ENCODE data around the gene VCL.
A peak's percentile ranks its signal among the peaks of the same experiment; 100 is the strongest.

The VCL gene

DNA sequence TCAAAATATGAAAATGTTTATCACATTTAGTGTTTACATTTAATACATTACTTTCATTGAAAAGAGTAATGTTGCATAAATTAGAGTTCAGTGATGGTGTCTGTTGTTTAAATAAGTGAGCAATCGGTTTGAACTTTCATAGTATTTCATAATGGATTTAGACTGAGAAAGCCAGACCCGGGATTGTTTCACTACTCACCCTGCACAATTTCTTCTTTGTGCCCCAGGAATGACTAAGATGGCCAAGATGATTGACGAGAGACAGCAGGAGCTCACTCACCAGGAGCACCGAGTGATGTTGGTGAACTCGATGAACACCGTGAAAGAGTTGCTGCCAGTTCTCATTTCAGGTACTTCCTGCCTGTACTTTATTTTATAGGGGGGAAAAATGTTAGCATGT, 74.6 kb downstream of the VCL start:
- no peak for DNase-seq (ENCODE audit: low read depth in 2 of 2)

DNA sequence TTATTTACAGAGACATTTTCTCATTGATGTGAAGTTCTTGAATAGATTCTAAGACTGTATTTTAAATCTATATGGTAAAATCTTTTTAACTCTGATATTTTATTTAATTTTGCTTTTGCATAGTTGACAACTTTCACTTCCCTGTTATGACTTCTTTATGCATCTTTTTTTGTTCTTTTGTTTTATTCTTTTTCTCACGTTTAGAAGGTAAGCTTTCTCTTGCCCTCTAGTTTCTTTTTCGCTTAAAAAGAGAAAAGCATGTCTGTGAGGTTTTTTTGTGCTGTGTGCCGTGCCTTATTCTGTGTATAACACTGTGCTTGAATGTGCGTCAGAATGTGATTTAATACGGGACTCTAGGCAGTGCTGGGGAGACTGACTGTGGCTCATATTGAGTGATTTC, 78.0 kb downstream of the VCL start:
- no peak for DNase-seq (ENCODE audit: low read depth in 2 of 2)

DNA sequence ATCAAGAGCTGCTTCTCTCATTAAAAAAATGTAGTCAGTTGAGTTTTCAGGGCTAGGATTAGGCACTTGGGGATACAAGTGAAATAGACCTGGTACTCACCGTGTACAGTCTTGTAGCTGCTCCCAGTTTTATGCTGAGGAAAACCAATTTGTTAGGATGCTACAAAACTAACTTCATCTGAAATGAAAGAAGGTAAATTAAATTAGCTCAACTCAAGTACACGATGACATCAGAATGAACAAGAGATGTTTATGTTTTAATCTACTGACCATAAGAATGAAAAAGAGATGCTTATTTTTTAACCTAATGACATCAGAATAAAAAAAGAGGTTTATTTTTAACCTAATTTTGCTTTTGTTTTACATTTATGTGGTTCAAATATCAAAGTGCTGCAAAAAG, 79.0 kb downstream of the VCL start:
- no peak for DNase-seq (ENCODE audit: low read depth in 2 of 2)

DNA sequence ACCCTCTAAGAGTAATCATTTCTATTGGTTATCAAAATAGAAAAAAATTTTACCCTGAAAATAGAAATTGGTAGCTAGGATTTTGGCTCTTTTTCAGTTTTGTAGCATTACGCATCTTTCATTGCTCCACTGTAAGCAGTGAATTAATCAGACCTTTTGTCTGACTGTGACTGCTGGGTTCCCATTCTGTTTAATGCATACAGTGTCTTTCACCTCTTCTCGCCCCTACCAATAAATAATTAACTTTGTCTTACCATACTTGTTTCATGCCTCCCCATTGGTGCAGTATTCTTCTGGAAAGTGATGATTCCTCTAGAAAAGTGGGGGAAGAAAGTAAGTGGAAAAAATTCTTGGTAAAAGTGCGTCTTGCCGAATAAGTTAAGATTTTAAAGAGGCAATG, 79.5 kb downstream of the VCL start:
- DNase-seq (ENCODE audit: low read depth in 2 of 2) = no peak

DNA sequence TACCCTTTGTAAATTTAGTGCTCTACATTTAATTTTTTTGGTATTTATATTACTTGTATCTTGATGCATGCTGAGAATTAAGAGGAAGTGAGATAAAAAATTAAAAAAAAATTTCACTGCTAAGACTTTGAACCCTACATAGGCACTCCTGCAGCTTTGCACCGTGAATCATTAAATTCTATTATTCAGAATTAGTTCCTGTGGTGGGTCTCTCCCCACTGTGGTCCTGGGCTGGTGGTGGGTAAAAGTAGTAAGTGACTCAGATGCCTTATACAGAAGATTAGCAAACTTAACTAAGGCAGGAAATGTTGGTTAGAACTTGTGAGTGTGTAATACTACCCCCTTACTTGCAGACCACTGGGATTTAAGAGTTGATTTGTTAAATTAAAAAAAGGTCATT, 80.1 kb downstream of the VCL start:
- peak in 1 of 2 experiments; percentile 32 for DNase-seq (ENCODE audit: low read depth in 2 of 2)

DNA sequence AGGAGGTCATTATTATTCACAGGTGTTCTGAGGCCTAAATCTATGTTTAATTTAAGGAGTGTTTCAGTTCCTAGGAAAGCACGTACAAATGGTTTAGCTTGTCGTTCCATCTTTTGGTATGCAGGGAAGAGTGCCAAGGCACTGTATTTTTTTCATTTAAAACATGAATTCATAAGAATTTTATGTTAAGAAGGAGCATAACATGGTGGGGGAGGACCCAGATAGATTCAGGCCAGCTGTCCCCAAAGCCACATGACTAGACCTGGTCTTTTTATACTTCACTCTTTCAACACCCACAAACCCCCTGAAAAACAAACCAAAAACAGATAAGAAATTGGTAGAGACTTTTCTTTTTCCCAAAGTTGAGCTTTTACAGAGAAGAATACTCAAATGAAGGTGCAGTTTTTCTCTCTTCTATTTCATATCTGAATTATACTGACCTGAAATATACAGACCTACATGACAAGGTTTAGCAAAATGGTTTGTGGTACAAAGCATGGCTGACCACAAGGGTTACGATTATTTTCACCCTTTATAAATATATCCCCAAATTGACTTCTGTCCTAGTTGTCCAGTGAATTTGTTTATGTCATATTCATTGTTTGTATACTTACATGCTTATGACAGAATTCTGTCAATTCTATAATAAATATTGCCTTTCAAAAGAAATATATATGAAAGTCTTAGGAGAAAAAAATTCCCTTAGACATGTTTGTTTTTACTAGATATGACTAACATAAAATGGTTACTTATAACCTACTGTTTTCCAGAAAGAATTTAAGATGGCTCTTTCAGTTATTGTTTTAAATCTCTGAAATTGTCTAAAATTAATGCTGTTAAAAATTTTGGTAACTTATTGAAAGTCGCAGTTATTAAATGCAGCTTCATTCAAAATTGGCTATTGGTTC, 81.4 kb downstream of the VCL start:
- no peak for DNase-seq (ENCODE audit: low read depth in 2 of 2)

DNA sequence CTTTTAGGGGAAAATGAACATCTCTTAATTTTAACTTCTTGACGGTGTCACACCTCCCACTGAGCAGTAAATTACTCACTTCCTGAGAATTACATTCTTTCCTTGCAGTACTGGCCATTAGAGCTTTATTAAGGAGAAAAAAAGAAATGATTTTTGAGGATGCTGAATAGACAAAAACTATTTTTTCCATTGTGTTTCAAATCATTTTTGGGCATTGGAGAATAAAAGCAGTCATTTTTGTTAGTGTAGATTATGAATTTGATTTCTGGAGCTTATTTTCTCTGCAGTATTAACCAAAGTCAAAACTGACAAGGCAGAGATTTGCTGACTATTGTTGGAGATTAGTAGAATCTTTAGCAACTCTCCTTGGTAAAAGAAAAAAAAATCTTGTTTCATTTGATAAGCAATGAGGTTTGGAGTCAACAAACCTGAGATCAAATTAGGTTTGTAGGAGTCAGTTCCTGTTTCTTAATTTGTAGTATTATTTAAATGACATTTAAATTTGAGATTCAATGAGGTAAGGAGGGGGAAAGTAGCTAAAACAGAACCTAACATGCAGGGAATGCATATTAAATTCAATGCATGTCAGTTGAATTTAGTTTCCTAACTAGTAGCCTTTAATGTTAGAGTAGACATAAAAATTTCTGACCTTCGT, 82.1 kb downstream of the VCL start:
- no peak for DNase-seq (ENCODE audit: low read depth in 2 of 2)

DNA sequence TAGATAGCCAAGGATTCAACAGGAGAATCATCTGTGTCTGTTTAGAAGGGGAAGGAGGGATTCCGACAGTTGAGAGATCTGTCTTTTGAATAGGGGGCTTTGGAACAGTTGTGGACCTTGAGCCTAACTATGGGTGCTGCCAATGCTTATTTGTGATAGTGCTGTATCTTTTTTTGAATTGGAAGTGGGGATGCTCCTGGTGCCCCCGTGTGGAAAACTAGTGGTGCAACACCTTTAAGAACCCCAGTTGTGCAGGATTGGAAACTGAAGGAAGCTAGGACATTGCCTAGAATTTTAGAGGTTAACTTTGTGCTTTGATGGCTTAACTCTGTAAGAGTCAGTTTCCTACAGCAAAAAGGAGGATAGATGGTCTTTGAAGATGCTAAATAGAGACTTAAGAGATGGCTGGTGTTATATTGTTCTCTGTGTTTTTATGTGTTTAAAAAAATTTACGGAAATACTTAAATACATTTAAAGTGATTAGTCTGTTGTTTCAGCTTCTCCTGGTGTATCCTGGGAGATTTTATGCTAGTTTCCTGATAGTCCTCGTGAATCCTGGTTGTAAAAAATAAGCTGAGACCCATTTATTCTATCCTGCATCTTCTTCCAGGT, 83.4 kb downstream of the VCL start:
- DNase-seq (ENCODE audit: low read depth in 2 of 2) = no peak

DNA sequence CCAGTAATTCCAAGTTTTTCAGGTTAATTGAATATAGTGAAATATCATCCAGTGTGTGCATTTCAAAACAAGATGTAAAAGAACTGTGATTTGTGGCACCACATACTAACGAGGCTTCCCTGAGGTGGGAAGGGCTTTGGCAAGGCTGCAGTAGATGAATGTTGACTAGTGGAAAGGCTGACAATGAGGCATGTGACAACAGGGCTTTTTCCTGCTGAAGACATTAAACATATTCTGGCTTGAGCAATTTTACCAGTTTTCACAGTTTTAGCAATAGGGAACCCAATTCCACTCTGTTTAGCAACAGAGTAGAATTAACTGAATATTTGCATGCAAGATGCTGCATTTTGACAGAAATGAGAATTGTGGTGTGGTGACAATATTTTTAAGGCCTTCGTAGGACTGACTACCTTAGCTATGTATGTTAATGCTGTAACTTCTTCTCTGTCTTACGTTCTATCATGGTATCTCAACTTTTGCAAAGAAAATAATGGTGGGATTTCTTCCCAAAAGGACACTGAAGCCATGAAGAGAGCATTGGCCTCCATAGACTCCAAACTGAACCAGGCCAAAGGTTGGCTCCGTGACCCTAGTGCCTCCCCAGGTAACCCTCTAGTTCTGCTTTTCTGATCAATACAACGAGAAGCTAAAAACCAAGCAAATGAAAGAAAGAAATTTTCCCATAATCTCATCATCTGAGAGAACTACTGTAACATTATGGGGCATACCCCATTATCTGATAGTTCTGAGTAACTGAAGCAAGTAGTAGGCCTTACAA, 84.2 kb downstream of the VCL start:
- DNase-seq (ENCODE audit: low read depth in 2 of 2) = no peak

DNA sequence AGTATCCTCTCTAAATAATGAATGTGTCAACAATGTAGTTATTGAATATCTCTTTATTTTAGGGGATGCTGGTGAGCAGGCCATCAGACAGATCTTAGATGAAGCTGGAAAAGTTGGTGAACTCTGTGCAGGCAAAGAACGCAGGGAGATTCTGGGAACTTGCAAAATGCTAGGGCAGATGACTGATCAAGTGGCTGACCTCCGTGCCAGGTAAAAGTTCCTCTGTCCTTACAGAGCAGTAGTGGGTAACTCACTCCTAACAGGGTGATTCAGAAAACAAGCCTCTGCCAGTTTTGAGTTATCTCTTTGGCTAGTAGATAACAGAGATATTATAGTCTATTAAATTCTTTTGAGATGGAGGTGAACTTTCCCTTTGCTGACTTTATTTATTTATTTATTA, 85.4 kb downstream of the VCL start:
- DNase-seq (ENCODE audit: low read depth in 2 of 2) = no peak

DNA sequence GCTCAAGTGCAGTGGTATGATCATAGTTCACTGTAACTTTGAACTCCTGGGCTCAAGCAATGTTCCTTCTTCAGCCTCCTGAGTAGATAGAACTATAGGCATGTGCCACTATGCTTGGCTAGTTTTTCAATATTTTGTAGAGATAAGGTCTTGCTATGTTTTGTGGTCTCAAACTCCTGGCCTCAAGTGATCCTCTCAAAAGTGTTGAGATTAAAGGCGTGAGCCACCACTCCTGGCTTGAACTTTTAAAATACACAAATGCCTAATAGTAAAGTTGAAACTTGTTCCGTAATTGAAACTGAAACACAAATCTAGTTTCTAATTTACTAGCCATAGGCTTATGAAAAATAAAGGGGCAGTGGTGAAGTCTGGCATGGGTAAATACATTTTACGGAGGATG, 87.0 kb downstream of the VCL start:
- no peak for DNase-seq (ENCODE audit: low read depth in 2 of 2)

DNA sequence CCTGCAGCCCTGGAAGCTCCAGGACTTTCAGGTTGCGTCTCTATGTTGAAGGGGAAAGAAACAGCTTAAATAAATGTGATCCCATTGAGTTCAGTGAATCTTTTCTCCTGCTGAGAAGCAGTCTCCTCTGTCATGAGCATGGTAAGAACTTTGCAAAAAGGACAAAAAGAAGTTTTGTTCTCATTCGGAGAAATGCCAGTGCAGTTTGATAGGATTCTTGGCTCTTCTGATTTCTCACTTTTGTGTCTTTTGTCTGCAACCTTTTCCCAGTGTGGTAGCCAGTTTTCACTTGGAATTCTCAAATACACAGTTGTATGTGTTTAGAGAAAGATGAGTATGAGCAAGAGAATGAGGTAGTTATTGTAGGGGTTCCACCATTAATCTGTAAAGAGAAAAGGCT, 88.4 kb downstream of the VCL start:
- no peak for DNase-seq (ENCODE audit: low read depth in 2 of 2)

DNA sequence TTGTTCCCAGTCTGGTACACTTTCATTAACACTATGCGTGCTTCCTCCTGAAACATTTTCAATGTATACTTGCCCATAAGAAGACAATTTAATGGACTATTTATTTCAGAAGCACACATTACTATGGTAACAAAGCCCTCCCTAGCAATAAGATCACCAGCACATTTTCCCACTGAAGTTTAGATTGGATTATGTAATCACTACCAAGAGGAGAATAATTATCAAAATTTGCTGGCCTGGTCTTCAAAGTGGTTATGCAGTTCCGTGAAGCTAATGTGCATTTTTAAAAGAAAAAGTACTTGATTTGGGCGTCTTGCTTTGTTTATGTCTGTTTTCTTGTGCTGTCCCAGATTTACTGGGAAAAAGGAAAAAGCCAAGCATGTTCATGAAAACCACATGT, 90.8 kb downstream of the VCL start:
- no peak for DNase-seq (ENCODE audit: low read depth in 2 of 2)

DNA sequence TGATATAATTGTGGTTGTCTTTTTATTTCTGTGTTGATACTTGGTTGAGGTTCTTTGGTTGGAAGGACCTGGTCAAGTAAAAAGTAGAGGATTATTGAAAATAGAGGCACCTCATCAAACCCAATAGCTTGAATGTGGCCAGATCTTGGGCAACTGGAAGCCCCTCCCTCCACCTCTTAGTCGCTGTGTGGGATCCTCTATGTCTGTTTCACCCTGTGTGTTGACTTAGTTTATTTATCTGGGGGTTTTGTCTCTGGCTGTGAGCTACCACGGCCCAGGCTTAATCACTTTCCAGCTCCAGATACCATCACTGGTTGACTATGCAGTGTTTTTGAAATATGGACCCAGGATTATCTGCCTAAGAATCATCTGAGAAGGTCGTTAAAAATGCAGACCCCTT, 94.5 kb downstream of the VCL start:
- DNase-seq (ENCODE audit: low read depth in 2 of 2) = no peak

DNA sequence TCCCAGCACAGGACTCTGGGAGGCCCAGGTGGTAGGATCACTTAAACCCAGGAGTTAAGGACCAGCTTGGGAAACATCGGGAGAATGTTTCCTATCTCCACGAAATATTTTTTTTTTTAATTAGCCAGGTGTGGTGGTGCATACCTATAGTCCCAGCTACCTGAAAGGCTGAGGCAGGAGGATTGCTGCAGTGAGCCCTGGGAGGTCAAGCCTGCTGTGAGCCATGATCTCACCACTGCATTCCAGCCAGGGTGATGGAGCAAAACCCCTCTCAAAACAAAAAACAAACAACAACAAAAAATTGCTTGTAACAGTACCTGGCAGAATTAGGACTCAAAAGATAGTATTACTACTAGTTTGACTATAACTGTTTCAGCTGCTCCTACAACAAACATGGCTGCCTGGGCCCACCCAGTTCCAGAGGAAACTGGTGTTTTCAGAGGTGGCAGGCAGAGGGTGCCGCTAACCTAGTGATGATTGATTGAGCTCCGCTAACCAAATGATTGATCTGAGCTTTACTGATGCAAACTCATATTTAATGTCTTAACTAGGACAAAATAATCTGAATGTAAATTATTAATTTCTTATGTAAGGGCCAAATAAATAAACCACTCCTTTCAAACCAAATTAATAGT, 95.7 kb downstream of the VCL start:
- DNase-seq (ENCODE audit: low read depth in 2 of 2) = no peak

DNA sequence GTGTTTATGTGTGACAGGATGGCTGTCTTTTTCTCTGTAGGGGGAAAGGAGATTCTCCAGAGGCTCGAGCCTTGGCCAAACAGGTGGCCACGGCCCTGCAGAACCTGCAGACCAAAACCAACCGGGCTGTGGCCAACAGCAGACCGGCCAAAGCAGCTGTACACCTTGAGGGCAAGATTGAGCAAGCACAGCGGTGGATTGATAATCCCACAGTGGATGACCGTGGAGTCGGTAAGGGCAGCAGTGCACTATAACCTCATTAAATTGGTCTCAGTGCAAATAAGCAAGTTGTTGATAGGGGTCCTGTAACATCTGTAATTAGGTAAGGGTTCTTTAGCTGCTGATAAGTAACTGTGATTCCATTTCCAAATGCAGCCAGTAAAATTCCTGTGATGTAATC, 96.3 kb downstream of the VCL start:
- DNase-seq (ENCODE audit: low read depth in 2 of 2) = no peak

DNA sequence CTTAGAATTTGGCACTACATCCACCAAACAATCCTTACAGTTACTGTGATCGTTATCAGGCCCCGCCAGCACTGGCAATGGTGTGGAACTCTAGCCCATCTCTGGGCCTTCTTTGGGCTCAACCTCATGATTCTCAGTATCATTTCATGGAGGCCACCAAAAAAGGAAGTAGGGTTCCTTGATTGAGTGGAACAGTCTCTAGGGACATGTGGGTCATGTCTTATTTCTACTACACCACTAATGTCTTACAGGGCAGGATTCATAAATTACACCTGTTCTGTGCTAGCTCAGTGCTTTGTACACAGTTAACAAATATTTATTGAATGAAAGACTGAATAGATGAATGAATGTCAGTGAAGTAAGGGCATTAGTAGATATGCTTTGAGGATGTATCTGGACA, 98.9 kb downstream of the VCL start:
- no peak for DNase-seq (ENCODE audit: low read depth in 2 of 2)

DNA sequence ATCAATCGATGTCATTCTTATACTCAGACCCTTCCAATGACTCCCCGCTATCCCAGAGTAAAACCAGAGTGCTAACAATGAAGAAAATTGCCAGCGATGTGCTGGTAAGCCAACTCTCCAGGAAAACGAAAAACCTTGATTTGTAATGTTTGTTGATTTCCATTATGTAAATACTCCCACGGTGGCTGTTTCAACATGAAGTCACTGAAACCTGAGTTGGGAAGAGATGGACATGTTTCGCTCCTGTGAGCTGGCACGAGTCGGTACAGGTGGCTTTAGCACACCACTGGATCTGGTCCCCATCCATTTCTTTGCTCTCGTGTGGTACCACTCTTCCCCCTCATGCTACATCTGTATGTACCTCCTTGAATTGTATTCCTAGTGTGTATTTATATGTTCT, 99.9 kb downstream of the VCL start:
- no peak for DNase-seq (ENCODE audit: low read depth in 2 of 2)

DNA sequence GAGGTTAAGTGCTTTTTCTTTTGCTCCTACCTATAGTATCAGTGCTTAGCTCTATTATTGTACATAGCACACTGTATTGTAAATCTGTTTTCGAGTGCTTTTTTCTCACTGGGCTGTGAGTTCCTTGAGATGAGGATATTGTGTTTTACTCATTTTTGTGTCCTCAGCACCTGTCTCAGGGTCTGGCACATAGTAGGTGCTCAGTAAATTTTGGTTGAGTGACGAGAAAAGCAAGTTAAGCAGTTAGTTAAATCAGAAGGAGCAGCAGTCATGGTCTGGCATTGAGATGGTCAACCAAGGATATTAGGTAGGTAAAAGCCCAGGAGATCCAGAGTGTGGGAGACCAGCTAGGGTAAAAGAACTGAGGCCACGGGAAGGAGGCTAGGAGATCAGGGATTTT, 101.5 kb downstream of the VCL start:
- DNase-seq (ENCODE audit: low read depth in 2 of 2) = no peak

DNA sequence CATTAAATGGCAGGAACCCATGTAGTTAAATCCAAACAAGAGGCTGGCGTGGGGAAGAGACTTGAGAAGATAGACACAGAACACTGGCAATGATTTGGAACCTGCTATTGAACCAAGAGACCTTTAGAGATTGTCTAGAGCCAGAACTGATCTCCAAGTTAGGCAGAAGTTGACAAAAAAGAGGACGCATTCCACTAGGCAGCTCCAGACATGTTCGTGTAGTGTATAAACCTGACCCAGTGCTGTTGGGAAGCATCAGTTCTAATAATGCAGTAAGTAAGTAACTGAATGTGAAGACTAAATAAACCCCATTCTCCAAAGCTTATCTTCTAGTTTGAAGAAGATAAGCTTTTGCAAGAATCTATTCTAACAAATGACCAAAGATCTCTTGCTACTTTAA, 101.9 kb downstream of the VCL start:
- DNase-seq (ENCODE audit: low read depth in 2 of 2) = no peak

DNA sequence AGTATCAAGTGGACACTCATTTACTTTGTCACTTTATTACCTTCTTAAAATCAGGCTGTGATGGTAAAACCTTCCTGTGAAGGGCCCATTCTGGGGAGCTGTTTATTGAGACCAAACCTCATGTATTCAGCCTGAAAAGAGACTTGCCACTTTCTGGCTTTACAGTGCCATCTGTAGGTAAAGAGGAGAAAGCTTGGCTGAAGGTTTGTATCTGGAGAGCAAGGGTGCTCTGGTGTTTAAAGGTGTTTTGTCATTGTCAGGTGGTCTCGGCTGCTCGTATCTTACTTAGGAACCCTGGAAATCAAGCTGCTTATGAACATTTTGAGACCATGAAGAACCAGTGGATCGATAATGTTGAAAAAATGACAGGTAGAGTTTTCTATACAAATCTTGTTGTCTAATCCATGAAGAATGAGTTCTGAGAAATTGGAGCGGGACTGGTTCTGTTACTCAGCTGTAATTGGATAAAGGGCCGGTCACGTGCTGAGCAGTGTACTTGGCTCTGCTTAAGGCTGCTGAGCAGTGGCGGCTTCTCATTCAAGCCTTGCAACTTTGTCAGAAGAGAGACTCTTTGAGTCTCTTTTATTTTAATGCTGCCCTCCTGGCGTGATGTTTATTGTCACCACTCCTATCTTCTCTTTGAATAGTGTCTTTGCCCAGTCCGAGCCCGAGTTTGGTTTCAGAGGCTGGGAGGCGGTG, 105.8 kb downstream of the VCL start:
- DNase-seq (ENCODE audit: low read depth in 2 of 2) = no peak

Data from fibroblast of skin of left biceps (primary cell).